HG03565 (cell line): ENCODE results near the gene MAP7.
"Not testable (repeated sequence)": the region's sequence is repeated elsewhere in the genome, so short reads cannot be mapped to it uniquely, and the experiment has no call there.

Experiments
- ATAC-seq: cut with Tn5 transposase; IDR thresholded peaks from one replicate; pipeline ENCODE4 v1.9.1; 2021; ENCODE audit warnings: mild to moderate bottlenecking, moderate library complexity; ENCODE audit not compliant: unreplicated experiment

The MAP7 gene

GRCh38 chr6:136508725-136509392 is 41.4 kb downstream of the MAP7 start:
- ATAC-seq = no peak

GRCh38 chr6:136506124-136506799 is 44.0 kb downstream of the MAP7 start:
- ATAC-seq = no peak

GRCh38 chr6:136503303-136504029 is 46.8 kb downstream of the MAP7 start:
- no peak for ATAC-seq

GRCh38 chr6:136502786-136503185 is 47.4 kb downstream of the MAP7 start:
- ATAC-seq = no peak

- no peak for ATAC-seq
Measured at GRCh38 chr6:136501514-136501913, 48.7 kb downstream of the MAP7 start.

GRCh38 chr6:136501096-136501495 is 49.1 kb downstream of the MAP7 start:
- ATAC-seq = no peak

- ATAC-seq = no peak
Measured at GRCh38 chr6:136500414-136500813, 49.8 kb downstream of the MAP7 start.

GRCh38 chr6:136499370-136499769 is 50.9 kb downstream of the MAP7 start:
- no peak for ATAC-seq

GRCh38 chr6:136496449-136496848 is 53.8 kb downstream of the MAP7 start:
- not testable (repeated sequence) for ATAC-seq

- no peak for ATAC-seq
Measured at GRCh38 chr6:136494710-136495109, 55.5 kb downstream of the MAP7 start.

GRCh38 chr6:136494059-136494458 is 56.2 kb downstream of the MAP7 start:
- ATAC-seq = no peak

GRCh38 chr6:136492409-136492808 is 57.8 kb downstream of the MAP7 start:
- ATAC-seq = no peak

- ATAC-seq = no peak
Measured at GRCh38 chr6:136491754-136492153, 58.5 kb downstream of the MAP7 start.

- ATAC-seq = no peak
Measured at GRCh38 chr6:136491251-136491650, 59.0 kb downstream of the MAP7 start.

- not testable (repeated sequence) for ATAC-seq
Measured at GRCh38 chr6:136489689-136490033, 60.6 kb downstream of the MAP7 start.

- ATAC-seq = no peak
Measured at GRCh38 chr6:136487759-136488425, 62.3 kb downstream of the MAP7 start.

GRCh38 chr6:136486357-136486756 is 63.9 kb downstream of the MAP7 start:
- ATAC-seq = no peak

GRCh38 chr6:136483906-136484305 is 66.3 kb downstream of the MAP7 start:
- no peak for ATAC-seq

- not testable (repeated sequence) for ATAC-seq
Measured at GRCh38 chr6:136483005-136483404, 67.2 kb downstream of the MAP7 start.

- no peak for ATAC-seq
Measured at GRCh38 chr6:136477548-136477947, 72.7 kb downstream of the MAP7 start.

- no peak for ATAC-seq
Measured at GRCh38 chr6:136475686-136476085, 74.5 kb downstream of the MAP7 start.

GRCh38 chr6:136474241-136474640 is 76.0 kb downstream of the MAP7 start:
- ATAC-seq = no peak
